Upper lobe of left lung (tissue), 6 donors: ENCODE data around the gene ECT2L. TPM values are rescaled to one million over a fixed set of nuclear protein-coding genes. Genes with fewer than 3 reads are reported as not detected.

Experiments used
- ATAC-seq, 2 donors: fragments of 200-7000 bp; cut with Tn5 transposase; one replicate each; pipeline ENCODE4 v1.9.1; 2022; ENCODE audit warnings: mild to moderate bottlenecking in 2 of 2, moderate library complexity in 2 of 2; ENCODE audit not compliant: low FRiP score in 2 of 2
- DNase-seq, 2 donors: peaks; one replicate each; pipeline ENCODE4 v3.0.0-alpha.2; 2019 to 2020
- H3K27ac ChIP-seq, 4 donors: fragments of 200-600 bp; sonication (generic); one replicate each; pipeline ENCODE4 v1.5.1; 2016 to 2019
- H3K27me3 ChIP-seq, 4 donors: fragments of 200-600 bp; sonication (generic); one replicate each; pipeline ENCODE4 v1.5.1; 2017 to 2019
- H3K36me3 ChIP-seq, 4 donors: fragments of 200-600 bp; sonication (generic); one replicate each; pipeline ENCODE4 v1.5.1; 2016 to 2019
- H3K4me1 ChIP-seq, 4 donors: fragments of 200-600 bp; sonication (generic); one replicate each; pipeline ENCODE4 v1.5.1; 2018 to 2019
- H3K4me3 ChIP-seq, 4 donors: fragments of 200-600 bp; sonication (generic); one replicate each; pipeline ENCODE4 v1.5.1; 2017 to 2019; ENCODE audit warnings: mild to moderate bottlenecking in 2 of 4, moderate library complexity in 1 of 4
- H3K9me3 ChIP-seq, 4 donors: fragments of 200-600 bp; sonication (generic); one replicate each; pipeline ENCODE4 v1.5.1; 2018 to 2019
- EP300 ChIP-seq, 4 donors: sonication (generic); formaldehyde crosslinking; IDR thresholded peaks; one replicate each; pipeline ENCODE4 v1.5.1; 2017; ENCODE audit warnings: antibody characterized with exemption in 4 of 4, control low read depth in 2 of 4
- POLR2A ChIP-seq, 4 donors: fragments of 450-650 bp; IDR thresholded peaks; one replicate each; pipeline ENCODE4 v1.5.1; 2016 to 2017; ENCODE audit warnings: antibody characterized with exemption in 4 of 4, mild to moderate bottlenecking in 2 of 4
- POLR2AphosphoS5 ChIP-seq, 2 donors: sonication (generic); formaldehyde crosslinking; IDR thresholded peaks; one replicate each; pipeline ENCODE4 v1.5.1; 2017; ENCODE audit warnings: antibody characterized with exemption in 2 of 2
- WGBS, 2 donors: methylation state at CpG; one replicate each; pipeline ENCODE4 v1.1.5; 2017 to 2018; 5-methylcytosine and 5-hydroxymethylcytosine counted together
- total RNA-seq, 6 donors: library from RNA; depleted of rRNA in 4 of 6; stranded (reverse); fragments of >200 nt in 4 of 6; gene quantifications; one replicate each; pipeline versions ENCODE4 v1.1.0 to v1.2.1, GENCODE V29; 2016 to 2021
- TF ChIP-seq, protein P1 (sequence below), 6 experiments: fragments of 450-650 bp in 4 of 6; fragments of 200-600 bp in 2 of 6; sonication (generic) in 2 of 6; IDR thresholded peaks; one replicate each; pipeline ENCODE4 v1.5.1; 2016 to 2019; ENCODE audit warnings: antibody characterized with exemption in 6 of 6
- donor health status: DM: no; HTN: no; CAD: no; lungs with moderate emphysema.
- donor health status: DM: no; HTN: yes; CAD: no; lungs with severe emphysema.

The ECT2L gene
- total RNA-seq, 6 donors from 2014 or later: 0.20 to 28.4 (median 3.1) TPM

DNA sequence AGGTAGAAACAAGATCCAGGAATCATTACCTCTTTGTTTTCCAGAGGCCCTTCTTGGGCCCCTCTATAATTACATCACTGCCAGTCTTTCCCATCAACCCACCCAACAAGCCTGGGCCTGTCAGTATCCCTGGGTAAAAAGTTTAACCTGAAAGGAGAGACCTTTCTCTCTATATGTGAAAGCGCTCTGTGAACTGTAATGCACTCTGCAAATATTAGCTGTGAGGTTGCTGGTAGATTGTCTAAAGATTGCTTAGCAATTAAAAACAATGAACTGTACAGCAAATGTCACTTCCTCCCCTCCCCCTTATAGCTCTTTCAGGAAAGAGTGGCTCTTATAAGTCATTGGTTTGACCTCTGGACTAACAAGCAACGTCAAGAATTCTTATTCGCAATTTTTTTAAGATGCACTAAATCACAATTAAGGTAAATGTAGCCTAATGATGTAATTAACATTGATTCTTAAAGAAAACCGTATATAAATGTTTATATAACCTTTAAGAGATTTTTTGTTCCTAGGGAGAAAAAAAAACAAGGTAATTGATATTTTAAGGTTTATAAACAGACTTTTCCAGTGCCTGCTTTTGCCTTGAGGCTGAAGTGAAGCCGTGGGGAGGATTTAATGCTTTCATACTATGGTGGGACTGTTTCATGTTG is 18.4 kb downstream of the ECT2L start:
- no peak for ATAC-seq
- no peak for DNase-seq
- WGBS, 2 donors: 56 to 66% methylated on average over 5 of the region's 5 CpGs
- no peaks in the 10 kb centered on the region for H3K36me3 ChIP-seq
- H3K27me3 ChIP-seq: no peaks in the 10 kb centered on the region
- H3K4me1 ChIP-seq: peaks cover 0 to 12% (median 10%) of the 10 kb centered on the region in 4 donors
- no peak overlapping the region for H3K27ac ChIP-seq
- no peak overlapping the region for H3K4me3 ChIP-seq
- H3K9me3 ChIP-seq: no peaks in the 10 kb centered on the region
- TF ChIP-seq POLR2A (IDR thresholded peaks at IDR 0.05) (no peak), POLR2AphosphoS5 (IDR thresholded peaks at IDR 0.05) (no peak), EP300 (IDR thresholded peaks at IDR 0.05) (no peak)
- TF ChIP-seq, protein P1, sequence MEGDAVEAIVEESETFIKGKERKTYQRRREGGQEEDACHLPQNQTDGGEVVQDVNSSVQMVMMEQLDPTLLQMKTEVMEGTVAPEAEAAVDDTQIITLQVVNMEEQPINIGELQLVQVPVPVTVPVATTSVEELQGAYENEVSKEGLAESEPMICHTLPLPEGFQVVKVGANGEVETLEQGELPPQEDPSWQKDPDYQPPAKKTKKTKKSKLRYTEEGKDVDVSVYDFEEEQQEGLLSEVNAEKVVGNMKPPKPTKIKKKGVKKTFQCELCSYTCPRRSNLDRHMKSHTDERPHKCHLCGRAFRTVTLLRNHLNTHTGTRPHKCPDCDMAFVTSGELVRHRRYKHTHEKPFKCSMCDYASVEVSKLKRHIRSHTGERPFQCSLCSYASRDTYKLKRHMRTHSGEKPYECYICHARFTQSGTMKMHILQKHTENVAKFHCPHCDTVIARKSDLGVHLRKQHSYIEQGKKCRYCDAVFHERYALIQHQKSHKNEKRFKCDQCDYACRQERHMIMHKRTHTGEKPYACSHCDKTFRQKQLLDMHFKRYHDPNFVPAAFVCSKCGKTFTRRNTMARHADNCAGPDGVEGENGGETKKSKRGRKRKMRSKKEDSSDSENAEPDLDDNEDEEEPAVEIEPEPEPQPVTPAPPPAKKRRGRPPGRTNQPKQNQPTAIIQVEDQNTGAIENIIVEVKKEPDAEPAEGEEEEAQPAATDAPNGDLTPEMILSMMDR (IDR thresholded peaks at IDR 0.05): no peak

GRCh38 chr6:138815221-138815620 is 19.3 kb downstream of the ECT2L start:
- WGBS, 2 donors: 56 to 58% methylated on average over 6 of the region's 6 CpGs
- no peak for ATAC-seq
- H3K36me3 ChIP-seq: no peaks in the 10 kb centered on the region

DNA sequence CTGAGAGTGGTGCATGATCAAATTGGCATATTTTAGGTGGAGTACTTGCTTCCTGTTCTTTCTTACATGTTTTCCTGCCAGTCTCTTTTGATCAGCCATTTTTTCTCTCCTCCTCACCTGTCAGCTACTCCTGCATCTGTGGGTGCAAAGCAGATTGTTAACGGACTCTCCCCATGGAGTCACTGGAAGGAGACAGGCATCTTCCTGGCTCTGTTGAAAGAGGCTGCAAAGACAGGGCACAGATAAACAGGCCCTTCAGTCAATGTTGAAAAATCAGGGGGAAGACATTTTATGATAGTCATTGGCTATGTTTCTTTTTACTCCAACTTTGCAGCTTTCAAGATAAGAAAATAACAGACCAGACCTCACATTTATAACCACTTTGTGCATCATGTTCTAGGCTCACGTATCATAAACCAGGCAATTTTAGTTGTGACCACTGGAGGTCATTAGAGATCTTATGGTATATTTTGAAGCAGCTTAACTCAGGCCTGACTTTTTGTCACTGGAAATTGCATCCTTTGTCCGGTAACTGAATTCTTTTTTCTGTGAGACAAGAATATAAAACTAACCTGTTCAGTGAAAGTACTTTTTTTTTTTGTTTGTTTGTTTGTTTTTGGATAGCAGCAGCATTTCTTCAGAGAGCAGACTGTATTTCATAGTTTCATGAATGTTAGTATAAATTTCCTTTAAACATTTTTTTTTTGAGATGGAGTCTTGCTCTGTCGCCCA is 20.1 kb downstream of the ECT2L start:
- H3K27me3 ChIP-seq: no peaks in the 10 kb centered on the region
- no peak overlapping the region for H3K27ac ChIP-seq
- H3K4me1 ChIP-seq: peaks cover 0 to 12% (median 10%) of the 10 kb centered on the region in 4 donors
- no peak for DNase-seq
- TF ChIP-seq, protein P1 (IDR thresholded peaks at IDR 0.05): peak; percentile 41 to 82 (median 64)
- TF ChIP-seq POLR2A (IDR thresholded peaks at IDR 0.05) (no peak), POLR2AphosphoS5 (IDR thresholded peaks at IDR 0.05) (no peak), EP300 (IDR thresholded peaks at IDR 0.05) (no peak)
- ATAC-seq: peak; percentile 72 to 83
- H3K9me3 ChIP-seq: no peaks in the 10 kb centered on the region
- no peak overlapping the region for H3K4me3 ChIP-seq
- H3K36me3 ChIP-seq: no peaks in the 10 kb centered on the region
- 30 to 39% methylated on average over 4 of the region's 4 CpGs for WGBS, 2 donors

More at GRCh38 chr6:138815221-138815620, 19.3 kb downstream of the ECT2L start:
- Histone ChIP-seq H3K4me3 (no peak overlapping the region), H3K9me3 (no peaks in the 10 kb centered on the region), H3K27me3 (no peaks in the 10 kb centered on the region), H3K27ac (no peak overlapping the region), H3K4me1 (peaks cover 0 to 12% (median 10%) of the 10 kb centered on the region in 4 donors)
- TF ChIP-seq POLR2A (IDR thresholded peaks at IDR 0.05) (no peak), EP300 (IDR thresholded peaks at IDR 0.05) (no peak), POLR2AphosphoS5 (IDR thresholded peaks at IDR 0.05) (no peak)
- TF ChIP-seq, protein P1 (IDR thresholded peaks at IDR 0.05): no peak
- no peak for DNase-seq

- ATAC-seq: peak; percentile 49 to 92
- Histone ChIP-seq H3K4me3 (no peak overlapping the region), H3K9me3 (no peaks in the 10 kb centered on the region), H3K36me3 (no peaks in the 10 kb centered on the region), H3K27me3 (no peaks in the 10 kb centered on the region), H3K27ac (peak overlapping the region in 3 of 4 donors; percentile 67 to 79 (median 79)), H3K4me1 (peaks cover 0 to 12% (median 10%) of the 10 kb centered on the region in 4 donors)
- peak in 1 of 4 donors; percentile 25 for TF ChIP-seq POLR2A (IDR thresholded peaks at IDR 0.05)
- TF ChIP-seq POLR2AphosphoS5 (IDR thresholded peaks at IDR 0.05): peak; percentile 60 to 61
- TF ChIP-seq, protein P1 (IDR thresholded peaks at IDR 0.05): no peak
- TF ChIP-seq EP300 (IDR thresholded peaks at IDR 0.05): peak in 2 of 4 donors; percentile 32 to 88
- DNase-seq: peak in 1 of 2 donors; percentile 90
- 49 to 62% methylated on average over 4 of the region's 4 CpGs for WGBS, 2 donors
Observed at GRCh38 chr6:138817799-138818198, 21.9 kb downstream of the ECT2L start.
